GM19372 (cell line): ENCODE data around the gene HRG.

ENCODE experiments used
- ATAC-seq: cut with Tn5 transposase; IDR thresholded peaks from one replicate; pipeline ENCODE4 v1.9.1; 2021; ENCODE audit warnings: mild to moderate bottlenecking, low read depth, moderate library complexity; ENCODE audit not compliant: unreplicated experiment

HRG gene

GRCh38 chr3:186719945-186720739 is 54.3 kb downstream of the HRG start:
- ATAC-seq: no peak

- no peak for ATAC-seq
These were observed 56.6 kb downstream of the HRG start for GRCh38 chr3:186722457-186722856.

DNA sequence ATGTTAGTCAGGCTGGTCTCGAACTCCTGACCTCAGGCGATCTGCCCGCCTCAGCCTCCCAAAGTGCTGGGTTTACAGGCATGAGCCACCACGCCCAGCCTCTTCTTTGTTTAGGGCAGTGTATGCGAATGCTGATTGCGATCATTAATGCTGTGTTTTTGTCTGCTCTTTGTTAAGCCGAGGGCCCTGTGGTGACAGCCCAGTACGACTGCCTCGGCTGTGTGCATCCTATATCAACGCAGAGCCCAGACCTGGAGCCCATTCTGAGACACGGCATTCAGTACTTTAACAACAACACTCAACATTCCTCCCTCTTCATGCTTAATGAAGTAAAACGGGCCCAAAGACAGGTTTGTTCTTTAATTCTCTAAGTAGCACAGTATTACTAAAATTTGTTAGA is 59.1 kb downstream of the HRG start:
- no peak for ATAC-seq
